K562 treated with DMSO at 1 percent for 12 hours (cell line): ENCODE results near the gene LPAR3. TPM values are rescaled to one million over a fixed set of nuclear protein-coding genes. Genes with fewer than 3 reads are reported as not detected.

Experiments used
- total RNA-seq: library from RNA; unstranded; fragments of 300-600 nt; gene quantifications from 2 replicates; pipeline ENCODE4 v1.2.3, GENCODE V29; 2022; ENCODE audit not compliant: insufficient read depth

LPAR3 gene, protein sequence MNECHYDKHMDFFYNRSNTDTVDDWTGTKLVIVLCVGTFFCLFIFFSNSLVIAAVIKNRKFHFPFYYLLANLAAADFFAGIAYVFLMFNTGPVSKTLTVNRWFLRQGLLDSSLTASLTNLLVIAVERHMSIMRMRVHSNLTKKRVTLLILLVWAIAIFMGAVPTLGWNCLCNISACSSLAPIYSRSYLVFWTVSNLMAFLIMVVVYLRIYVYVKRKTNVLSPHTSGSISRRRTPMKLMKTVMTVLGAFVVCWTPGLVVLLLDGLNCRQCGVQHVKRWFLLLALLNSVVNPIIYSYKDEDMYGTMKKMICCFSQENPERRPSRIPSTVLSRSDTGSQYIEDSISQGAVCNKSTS
- total RNA-seq: not detected in 2 replicates

DNA sequence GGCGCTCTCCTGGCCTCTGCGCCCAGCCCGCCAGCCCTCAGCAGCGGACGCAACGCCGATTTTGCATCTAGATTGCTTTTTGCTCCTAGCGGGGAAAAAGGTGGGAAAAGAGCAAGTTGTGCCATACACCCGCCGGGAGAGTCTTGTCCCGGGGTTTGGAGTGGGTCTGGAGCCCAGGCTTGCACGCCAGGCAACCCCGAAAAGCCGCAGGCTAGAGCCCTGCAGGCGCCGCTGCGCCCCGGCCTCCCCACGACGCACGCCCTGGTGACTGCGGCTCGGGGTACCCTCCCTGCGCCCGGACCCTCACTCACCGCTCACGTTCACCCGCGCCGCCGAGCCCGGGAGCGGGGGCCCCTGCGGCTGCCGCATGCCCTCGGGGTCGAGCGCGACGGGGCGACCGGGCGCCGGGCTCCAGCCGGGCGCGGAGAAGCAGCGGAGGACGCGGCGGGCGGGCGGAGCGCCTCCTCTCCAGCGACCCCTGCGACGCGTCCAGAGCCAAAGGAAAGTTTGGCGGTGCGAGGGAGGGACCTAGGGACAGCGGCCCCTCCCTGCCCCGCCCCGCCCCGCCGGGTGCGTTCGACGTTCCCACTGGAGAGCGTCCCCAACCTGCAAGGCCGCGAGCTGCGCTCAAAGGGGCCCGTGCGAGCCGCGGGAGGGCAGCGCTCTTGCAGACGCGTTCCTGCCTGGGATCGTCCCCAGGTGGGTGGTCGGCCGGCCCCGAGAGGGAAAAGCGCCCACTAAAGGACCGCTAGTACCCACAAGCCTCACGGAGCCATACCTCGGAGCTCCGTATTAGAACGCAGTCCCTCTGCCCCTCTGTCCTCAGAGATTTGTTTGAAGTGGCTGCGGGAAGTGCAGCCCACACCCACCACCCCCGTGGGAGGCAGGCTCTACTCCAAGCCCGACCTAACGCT, at the start of gene LPAR3:
LPAR3 (minus strand) TSS at position 502 of the 914 bp plus-strand sequence. CDS start 27,086 bp downstream, outside the sequence.

Other genes with a start within 250 kb of the LPAR3 start
- gene SSX2IP, start 202.7 kb downstream of the LPAR3 start, total RNA-seq: 14.4 and 38.3 TPM in 2 replicates
- not detected in 2 replicates for gene MCOLN2, start 103.9 kb upstream of the LPAR3 start, total RNA-seq
- gene MCOLN3, start 155.3 kb upstream of the LPAR3 start, total RNA-seq: 0.22 TPM in 1 of 2 replicates, not detected in the other